HepG2 (cell line): ENCODE measurements around the gene PTPMT1. TPM values are rescaled to one million over a fixed set of nuclear protein-coding genes. Genes with fewer than 3 reads are reported as not detected.

Experiments
- ATAC-seq: fragments of 200-7000 bp; cut with Tn5 transposase; 3 replicates; pipeline ENCODE4 v1.9.1; 2020; ENCODE audit warnings: mild to moderate bottlenecking, moderate library complexity
- BruUV-seq: library from RNA; stranded (reverse); fragments of 400-500 nt; replicated peaks from 2 replicates; lab custom pipeline; 2021; lab: Mats Ljungman, UMichigan
- CTCF ChIA-PET: fragments of 300-600 bp; formaldehyde crosslinking; extraction: SDS; loops from one replicate; lab custom pipeline; 2021; ENCODE audit warnings: low total read pairs, inconsistent platforms, low intra/inter-chr PET ratio; lab: Yijun Ruan, JAX
- POLR2A ChIA-PET: fragments of 350-600 bp; sonication (Branson Sonifier 250); formaldehyde crosslinking; loops from one replicate; lab custom pipeline; 2020; ENCODE audit warnings: antibody characterized with exemption, inconsistent platforms; lab: Yijun Ruan, JAX
- DNase-seq: peaks from one replicate; pipeline ENCODE4 v3.0.0-alpha.2; 2015; ENCODE audit warnings: low spot score
- FAIRE-seq: peaks from 3 replicates; lab custom pipeline; 2011; peaks lifted over from hg19 to GRCh38; lab: Jason Lieb, UNC
- H2AFZ ChIP-seq: one replicate; pipeline ENCODE4 v1.6.1; 2011; ENCODE audit warnings: low read length, inconsistent platforms
- H3K27ac ChIP-seq: fragments of 300-600 bp; 3 replicates; pipeline ENCODE4 v1.8.0; 2011; ENCODE audit warnings: mixed run types, mild to moderate bottlenecking, mixed read lengths, low read length, inconsistent platforms; ENCODE audit not compliant: insufficient read depth; ENCODE audit errors: extremely low read length
- H3K27me3 ChIP-seq, 2 experiments: fragments of 200-600 bp in 1 of 2; 2 replicates in 1 of 2; 3 replicates in 1 of 2; pipeline versions ENCODE4 v1.6.0 to v1.8.0; 2011; ENCODE audit warnings: low read length in 2 of 2, mild to moderate bottlenecking in 2 of 2, moderate library complexity in 2 of 2, inconsistent platforms in 1 of 2; ENCODE audit not compliant: insufficient read depth in 2 of 2, control insufficient read depth in 1 of 2
- H3K36me3 ChIP-seq, 2 experiments: fragments of 200-600 bp in 1 of 2; replicated peaks in 1 of 2; 2 replicates in 1 of 2; 3 replicates in 1 of 2; pipeline versions ENCODE4 v1.5.1 to v1.8.0; 2011; ENCODE audit warnings: low read length in 2 of 2, inconsistent platforms in 1 of 2; ENCODE audit not compliant: insufficient read depth in 2 of 2, control insufficient read depth in 1 of 2
- H3K4me1 ChIP-seq: 2 replicates; pipeline ENCODE4 v1.5.1; 2012; ENCODE audit warnings: low read length, inconsistent platforms; ENCODE audit not compliant: insufficient read depth
- H3K4me2 ChIP-seq: 2 replicates; pipeline ENCODE4 v1.6.0; 2011; ENCODE audit warnings: low read depth, low read length, inconsistent platforms
- H3K4me3 ChIP-seq, 3 experiments: fragments of 200-600 bp in 1 of 3; sonication (generic), shearing (Covaris generic) in 1 of 3; replicated peaks in 1 of 3; 2 replicates each; pipeline ENCODE4 v1.5.1; 2011 to 2016; ENCODE audit warnings: low read length in 3 of 3, inconsistent platforms in 2 of 3, low read depth in 2 of 3, mild to moderate bottlenecking in 2 of 3, control low read depth in 1 of 3, mixed read lengths in 1 of 3; ENCODE audit not compliant: insufficient read depth in 1 of 3
- H3K79me2 ChIP-seq: one replicate; pipeline ENCODE4 v1.6.1; 2011; ENCODE audit warnings: low read length, inconsistent platforms; ENCODE audit not compliant: insufficient read depth
- H3K9ac ChIP-seq: 2 replicates; pipeline ENCODE4 v1.6.0; 2011; ENCODE audit warnings: mild to moderate bottlenecking, low read depth, low read length, inconsistent platforms; ENCODE audit not compliant: insufficient read depth
- H3K9me3 ChIP-seq: 2 replicates; pipeline ENCODE4 v1.5.1; 2012; ENCODE audit warnings: mild to moderate bottlenecking, low read length
- H4K20me1 ChIP-seq: 2 replicates; pipeline ENCODE4 v1.6.0; 2011; ENCODE audit warnings: inconsistent platforms, mild to moderate bottlenecking, low read length, moderate library complexity; ENCODE audit not compliant: insufficient read depth
- CEBPB ChIP-seq: IDR thresholded peaks from 2 replicates; pipeline ENCODE4 v1.6.1; 2011; ENCODE audit warnings: low read depth, low read length, improper control_type of control experiment, borderline replicate concordance
- XRCC5 ChIP-seq: fragments of 200-400 bp; formaldehyde crosslinking; optimal IDR thresholded peaks from 2 replicates; pipeline ENCODE3; 2017; ENCODE audit warnings: mild to moderate bottlenecking, low read length
- ZFP62 ChIP-seq: sonication (generic); formaldehyde crosslinking; IDR thresholded peaks from 2 replicates; pipeline ENCODE4 v1.4.0; 2020; ENCODE audit warnings: missing genetic modification reagents
- ZNF263 ChIP-seq: sonication (generic); formaldehyde crosslinking; IDR thresholded peaks from 2 replicates; pipeline ENCODE4 v1.4.0; 2020; ENCODE audit warnings: missing genetic modification reagents
- ZNF281 ChIP-seq: sonication (generic); formaldehyde crosslinking; IDR thresholded peaks from 2 replicates; pipeline ENCODE4 v1.4.0; 2020; ENCODE audit warnings: missing genetic modification reagents, borderline replicate concordance
- WGBS: methylation state at CpG from one replicate; pipeline ENCODE4 v1.1.6; 2017; ENCODE audit warnings: low lambda C conversion rate; 5-methylcytosine and 5-hydroxymethylcytosine counted together
- in situ Hi-C: cut with HindIII; loops from 2 replicates; pipeline ENCODE4 v1.10.0; 2017; ENCODE audit warnings: low pct_unique_long_range_greater_than_20kb; ENCODE audit not compliant: extremely low pct_ligation_motif_present
- intact Hi-C: fragments of 100-400 bp; cut with micrococcal nuclease; formaldehyde crosslinking; loops from one replicate; pipeline ENCODE4 v1.10.0; 2022; ENCODE audit not compliant: unreplicated experiment
- polyA plus RNA-seq, 8 experiments: library from polyadenylated mRNA; depleted of rRNA in 3 of 8; stranded (reverse) in 7 of 8; unstranded in 1 of 8; fragments of >200 nt; fragmentation: Illumina TruSeq in 4 of 8; extraction: Trizol in 4 of 8; gene quantifications; 2 replicates each; pipeline versions ENCODE4 v1.2.1 to v1.2.3, GENCODE V29; 2011 to 2016; ENCODE audit warnings: low read depth in 4 of 8, missing spikeins in 1 of 8, mixed read lengths in 1 of 8; ENCODE audit not compliant: insufficient read depth in 1 of 8
- total RNA-seq, 5 experiments: library from RNA; depleted of rRNA; stranded (reverse); fragments of >200 nt; fragmentation: Illumina TruSeq; extraction: Trizol; gene quantifications; 2 replicates each; pipeline ENCODE4 v1.2.3, GENCODE V29; 2016; ENCODE audit warnings: low read depth in 1 of 5

The PTPMT1 gene
- total and polyA plus RNA-seq, 2 of the 13 experiments (the other 11 are each of a cell fraction or from before 2014, with no cell fraction given) = 55.6 to 129 TPM

GRCh38 chr11:47587039-47587716 lies 21.8 kb downstream of the PTPMT1 start:
- WGBS = 60% methylated on average over 6 of the region's 6 CpGs
- ChIA-PET POLR2A (interaction anchor here (0.7 to 1.6 kb wide), 6 partner anchors 7 to 137 kb away, joined by 3 to 10 read pairs (median 4); partner anchors contain the start of genes KBTBD4 and NDUFS3), CTCF (no interaction called here)
- no TSS peak for BruUV-seq
- Histone ChIP-seq H3K9me3 (no peaks in the 10 kb centered on the region), H3K36me3 (peaks cover 5 to 24% of the 10 kb centered on the region in 2 experiments; a peak in 4 of 5 replicates), H4K20me1 (no peaks in the 10 kb centered on the region), H3K4me3 (peak overlapping the region in 2 of 3 experiments; percentile 53 to 70; a peak in 2 of 6 replicates), H3K27me3 (no peaks in the 10 kb centered on the region; a peak in 1 of 5 replicates), H2AFZ (peak overlapping the region; percentile 39), H3K4me1 (peaks cover 44% of the 10 kb centered on the region), H3K27ac (no peak overlapping the region), H3K79me2 (no peaks in the 10 kb centered on the region), H3K9ac (peak overlapping the region; percentile 58; the same call in 1 of the 2 replicates), H3K4me2 (peak overlapping the region; percentile 91)
- TF ChIP-seq XRCC5 (peak; percentile 8), ZNF263 (CRISPR knock-in tag) (peak; percentile 92), ZFP62 (CRISPR knock-in tag) (no peak), ZNF281 (CRISPR knock-in tag) (no peak), CEBPB (peak; percentile 30; the same call in 1 of the 2 replicates)
- peak; percentile 3; the same call in 1 of the 3 replicates for ATAC-seq
- no peak for FAIRE-seq
- peak; percentile 24 for DNase-seq
- in situ Hi-C loops (no loop called here), intact Hi-C loops (loop anchor here (5.0 kb wide), 1 partner anchor 520 kb away; no protein-coding TSS in a partner anchor)
